ENCODE data around the gene RHOBTB3.
"Not testable (repeated sequence)": the region's sequence is repeated elsewhere in the genome, so short reads cannot be mapped to it uniquely, and the experiment has no call there.

RHOBTB3 gene

GRCh38 chr5:95823218-95823737 is 92.1 kb downstream of the RHOBTB3 start:
- DNase-seq, result no peak

GRCh38 chr5:95823738-95824609 is 92.8 kb downstream of the RHOBTB3 start:
- DNase-seq, result peak in 2 of 4 experiments; percentile 30 to 33

- DNase-seq, result no peak
These were observed 93.6 kb downstream of the RHOBTB3 start for GRCh38 chr5:95824747-95825146.

- no peak for DNase-seq
These were observed 94.4 kb downstream of the RHOBTB3 start for GRCh38 chr5:95825495-95825894.

GRCh38 chr5:95826949-95827891 is 96.1 kb downstream of the RHOBTB3 start:
- no peak for DNase-seq

GRCh38 chr5:95827892-95828246 is 96.7 kb downstream of the RHOBTB3 start:
- DNase-seq, result no peak

GRCh38 chr5:95830226-95830625 is 99.1 kb downstream of the RHOBTB3 start:
- no peak for DNase-seq

- DNase-seq, result no peak
These were observed 101.5 kb downstream of the RHOBTB3 start for GRCh38 chr5:95832664-95833063.

- no peak for DNase-seq
These were observed 104.7 kb downstream of the RHOBTB3 start for GRCh38 chr5:95835682-95836385.

GRCh38 chr5:95836544-95836943 is 105.4 kb downstream of the RHOBTB3 start:
- DNase-seq, result no peak

- not testable (repeated sequence) for DNase-seq
These were observed 105.8 kb downstream of the RHOBTB3 start for GRCh38 chr5:95836971-95837370.

GRCh38 chr5:95837492-95837891 is 106.4 kb downstream of the RHOBTB3 start:
- no peak for DNase-seq

GRCh38 chr5:95838001-95838520 is 106.9 kb downstream of the RHOBTB3 start:
- no peak for DNase-seq

- DNase-seq, result no peak
These were observed 107.4 kb downstream of the RHOBTB3 start for GRCh38 chr5:95838556-95838955.

GRCh38 chr5:95839658-95840057 is 108.5 kb downstream of the RHOBTB3 start:
- no peak for DNase-seq

- DNase-seq, result no peak
These were observed 110.0 kb downstream of the RHOBTB3 start for GRCh38 chr5:95840956-95841705.

GRCh38 chr5:95841914-95842812 is 111.0 kb downstream of the RHOBTB3 start:
- DNase-seq, result no peak

GRCh38 chr5:95842854-95843544 is 111.9 kb downstream of the RHOBTB3 start:
- DNase-seq, result peak; percentile 9 to 11 (median 10)

GRCh38 chr5:95843733-95844223 is 112.6 kb downstream of the RHOBTB3 start:
- no peak for DNase-seq

GRCh38 chr5:95845391-95845790 is 114.3 kb downstream of the RHOBTB3 start:
- no peak for DNase-seq

Data from activated CD4-positive, CD25-positive, alpha-beta regulatory T cell (primary cell).